HG02610 (cell line): ENCODE measurements around the gene SLC40A1.

Experiments
- ATAC-seq: cut with Tn5 transposase; IDR thresholded peaks from one replicate; pipeline ENCODE4 v1.9.1; 2021; ENCODE audit warnings: mild to moderate bottlenecking, moderate library complexity; ENCODE audit not compliant: unreplicated experiment

Gene SLC40A1

GRCh38 chr2:189601043-189601442 is 20.5 kb upstream of the SLC40A1 start:
- no peak for ATAC-seq

GRCh38 chr2:189599245-189599644 is 18.7 kb upstream of the SLC40A1 start:
- ATAC-seq = no peak

GRCh38 chr2:189595417-189595816 is 14.8 kb upstream of the SLC40A1 start:
- ATAC-seq = no peak

- ATAC-seq = no peak
These were observed 13.7 kb upstream of the SLC40A1 start for GRCh38 chr2:189594305-189594704.

- no peak for ATAC-seq
These were observed 12.5 kb upstream of the SLC40A1 start for GRCh38 chr2:189593115-189593514.

- ATAC-seq = no peak
These were observed 11.9 kb upstream of the SLC40A1 start for GRCh38 chr2:189592353-189592984.

GRCh38 chr2:189587780-189588179 is 7.2 kb upstream of the SLC40A1 start:
- no peak for ATAC-seq

GRCh38 chr2:189585226-189585756 is 4.7 kb upstream of the SLC40A1 start:
- no peak for ATAC-seq

GRCh38 chr2:189584686-189585085 is 4.1 kb upstream of the SLC40A1 start:
- ATAC-seq = no peak

- no peak for ATAC-seq
These were observed 2.9 kb upstream of the SLC40A1 start for GRCh38 chr2:189583227-189584198.

- no peak for ATAC-seq
These were observed 2.2 kb upstream of the SLC40A1 start for GRCh38 chr2:189582809-189583192.

GRCh38 chr2:189582140-189582808 is 1.7 kb upstream of the SLC40A1 start:
- ATAC-seq = no peak

GRCh38 chr2:189581354-189582139 is 961 bp upstream of the SLC40A1 start:
- peak; percentile 8 for ATAC-seq

- peak; percentile 31 for ATAC-seq
These were observed 340 bp downstream of the SLC40A1 start for GRCh38 chr2:189580241-189580651.

- no peak for ATAC-seq
These were observed 900 bp downstream of the SLC40A1 start for GRCh38 chr2:189579585-189580186.

GRCh38 chr2:189578272-189578950 is 2.2 kb downstream of the SLC40A1 start:
- ATAC-seq = no peak

GRCh38 chr2:189577121-189577520 is 3.5 kb downstream of the SLC40A1 start:
- no peak for ATAC-seq

GRCh38 chr2:189576396-189576795 is 4.2 kb downstream of the SLC40A1 start:
- ATAC-seq = no peak

- ATAC-seq = no peak
These were observed 5.7 kb downstream of the SLC40A1 start for GRCh38 chr2:189574793-189575475.
